ENCODE results near the gene ANGPTL1.

DNA sequence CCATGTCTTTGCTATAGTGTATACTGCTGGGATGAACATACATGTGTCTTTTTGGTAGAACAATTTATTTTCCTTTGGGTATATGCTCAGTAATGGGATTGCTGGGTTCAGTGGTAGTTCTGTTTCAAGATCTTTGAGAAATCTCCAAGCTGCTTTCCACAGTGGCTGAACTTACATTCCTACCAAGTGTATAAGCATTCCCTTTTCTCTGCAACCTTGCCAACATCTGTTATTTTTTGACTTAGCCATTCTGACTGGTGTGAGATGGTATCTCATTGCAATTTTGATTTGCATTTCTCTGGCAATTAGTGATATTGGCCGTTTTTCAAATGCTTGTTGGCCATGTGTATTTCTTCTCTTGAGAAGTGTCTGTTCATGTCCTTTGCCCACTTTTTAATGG, 37.5 kb upstream of the ANGPTL1 start:
- TF ChIP-seq POLR2A (IDR thresholded peaks at IDR 0.05; ENCODE audit: low read length) (no peak), GATA1 (IDR thresholded peaks at IDR 0.05; ENCODE audit: low read depth, low read length) (no peak)
